Lung (tissue), 12 donors: ENCODE measurements around the gene GRPEL1. TPM values are rescaled to one million over a fixed set of nuclear protein-coding genes. Genes with fewer than 3 reads are reported as not detected.

Experiments
- ATAC-seq: fragments of 200-7000 bp; cut with Tn5 transposase; one replicate; pipeline ENCODE4 v1.9.1; 2020; ENCODE audit warnings: moderate number of reproducible peaks; ENCODE audit not compliant: insufficient read depth, low FRiP score
- DNase-seq, 3 donors: peaks; one replicate each; pipeline ENCODE4 v3.0.0-alpha.2; 2013 to 2017
- H3K27ac ChIP-seq, 2 donors: one replicate each; pipeline ENCODE4 v1.5.1; 2013; ENCODE audit warnings: mild to moderate bottlenecking in 2 of 2, moderate library complexity in 2 of 2, control low read depth in 1 of 2, inconsistent platforms in 1 of 2, low read depth in 1 of 2, low read length in 1 of 2
- H3K27me3 ChIP-seq, 3 donors: one replicate each; pipeline ENCODE4 v1.5.1; 2013; ENCODE audit warnings: low read length in 2 of 3; ENCODE audit not compliant: control insufficient read depth in 3 of 3, insufficient read depth in 3 of 3
- H3K36me3 ChIP-seq, 4 donors: one replicate each; pipeline ENCODE4 v1.5.1; 2013; ENCODE audit warnings: low read length in 4 of 4, mild to moderate bottlenecking in 1 of 4, moderate library complexity in 1 of 4; ENCODE audit not compliant: control insufficient read depth in 4 of 4, insufficient read depth in 4 of 4
- H3K4me1 ChIP-seq, 5 donors: one replicate each; pipeline ENCODE4 v1.5.1; 2013; ENCODE audit warnings: low read length in 5 of 5, mild to moderate bottlenecking in 2 of 5, moderate library complexity in 1 of 5; ENCODE audit not compliant: control insufficient read depth in 5 of 5, insufficient read depth in 5 of 5
- H3K4me3 ChIP-seq: one replicate; pipeline ENCODE4 v1.5.1; 2013; ENCODE audit warnings: mild to moderate bottlenecking, control low read depth, moderate library complexity
- H3K9ac ChIP-seq, 2 donors: one replicate each; pipeline ENCODE4 v1.5.1; 2013; ENCODE audit warnings: low read length in 2 of 2, control low read depth in 1 of 2; ENCODE audit not compliant: insufficient read depth in 1 of 2
- H3K9me3 ChIP-seq, 4 donors: one replicate each; pipeline ENCODE4 v1.5.1; 2013; ENCODE audit warnings: low read length in 3 of 4, mild to moderate bottlenecking in 1 of 4, moderate library complexity in 1 of 4; ENCODE audit not compliant: control insufficient read depth in 4 of 4, insufficient read depth in 3 of 4
- WGBS, 2 donors: extraction: QIAGEN DNeasy Blood & Tissue Kit; methylation state at CpG; one replicate each; pipeline ENCODE4 v1.1.7; 2013; 5-methylcytosine and 5-hydroxymethylcytosine counted together
- polyA plus RNA-seq, 2 donors: library from polyadenylated mRNA; stranded (reverse); fragments of 200-250 nt; gene quantifications; one replicate each; pipeline ENCODE4 v1.2.1, GENCODE V29; 2013
- total RNA-seq, 2 donors: library from RNA; depleted of rRNA in 1 of 2; stranded (reverse); fragments of >200 nt in 1 of 2; gene quantifications; one replicate each; pipeline ENCODE4 v1.2.1, GENCODE V29; 2014 to 2021
- TF ChIP-seq, protein P1 (sequence below): IDR thresholded peaks from 2 replicates; pipeline ENCODE4 v1.5.1; 2012; ENCODE audit warnings: mild to moderate bottlenecking; ENCODE audit errors: control extremely low read depth, extremely low read depth
- donor health status: control.
- donor health status: control.
- donor health status: Bipolar disorder and iron deficiency.
- donor health status: healthy.
- donor health status: DM: yes; HTN: yes; CAD: no.

Gene GRPEL1
- total and polyA plus RNA-seq, 4 donors = 13.9 to 39.1 (median 29.3) TPM

GRCh38 chr4:7041246-7041645 lies 26.6 kb downstream of the GRPEL1 start:
- 86 to 92% methylated on average over 19 of the region's 19 CpGs for WGBS, 2 donors

GRCh38 chr4:7040765-7041164 lies 27.1 kb downstream of the GRPEL1 start:
- no peak overlapping the region for H3K27ac ChIP-seq
- H3K27me3 ChIP-seq = no peaks in the 10 kb centered on the region
- peaks cover 6 to 24% (median 8%) of the 10 kb centered on the region in 5 donors for H3K4me1 ChIP-seq
- H3K9me3 ChIP-seq = no peaks in the 10 kb centered on the region
- ATAC-seq (no peak), DNase-seq (no peak)
- WGBS, 2 donors = 78 to 87% methylated on average over 4 of the region's 4 CpGs
- H3K9ac ChIP-seq = no peak overlapping the region
- no peaks in the 10 kb centered on the region for H3K36me3 ChIP-seq
- TF ChIP-seq, protein P1, sequence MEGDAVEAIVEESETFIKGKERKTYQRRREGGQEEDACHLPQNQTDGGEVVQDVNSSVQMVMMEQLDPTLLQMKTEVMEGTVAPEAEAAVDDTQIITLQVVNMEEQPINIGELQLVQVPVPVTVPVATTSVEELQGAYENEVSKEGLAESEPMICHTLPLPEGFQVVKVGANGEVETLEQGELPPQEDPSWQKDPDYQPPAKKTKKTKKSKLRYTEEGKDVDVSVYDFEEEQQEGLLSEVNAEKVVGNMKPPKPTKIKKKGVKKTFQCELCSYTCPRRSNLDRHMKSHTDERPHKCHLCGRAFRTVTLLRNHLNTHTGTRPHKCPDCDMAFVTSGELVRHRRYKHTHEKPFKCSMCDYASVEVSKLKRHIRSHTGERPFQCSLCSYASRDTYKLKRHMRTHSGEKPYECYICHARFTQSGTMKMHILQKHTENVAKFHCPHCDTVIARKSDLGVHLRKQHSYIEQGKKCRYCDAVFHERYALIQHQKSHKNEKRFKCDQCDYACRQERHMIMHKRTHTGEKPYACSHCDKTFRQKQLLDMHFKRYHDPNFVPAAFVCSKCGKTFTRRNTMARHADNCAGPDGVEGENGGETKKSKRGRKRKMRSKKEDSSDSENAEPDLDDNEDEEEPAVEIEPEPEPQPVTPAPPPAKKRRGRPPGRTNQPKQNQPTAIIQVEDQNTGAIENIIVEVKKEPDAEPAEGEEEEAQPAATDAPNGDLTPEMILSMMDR = no peak
- H3K4me3 ChIP-seq = no peak overlapping the region

More at GRCh38 chr4:7041246-7041645, 26.6 kb downstream of the GRPEL1 start:
- ATAC-seq (no peak), DNase-seq (no peak)
- no peaks in the 10 kb centered on the region for H3K27me3 ChIP-seq
- H3K9ac ChIP-seq = no peak overlapping the region
- H3K36me3 ChIP-seq = peaks cover 0 to 2% (median 0%) of the 10 kb centered on the region in 4 donors
- no peak overlapping the region for H3K4me3 ChIP-seq
- H3K27ac ChIP-seq = no peak overlapping the region
- TF ChIP-seq, protein P1 = no peak
- H3K4me1 ChIP-seq = peaks cover 7 to 24% (median 13%) of the 10 kb centered on the region in 5 donors
- no peaks in the 10 kb centered on the region for H3K9me3 ChIP-seq

- Histone ChIP-seq H3K4me1 (peaks cover 0 to 10% (median 2%) of the 10 kb centered on the region in 5 donors), H3K4me3 (no peak overlapping the region), H3K9ac (no peak overlapping the region), H3K27ac (no peak overlapping the region), H3K36me3 (peaks cover 0 to 1% (median 0%) of the 10 kb centered on the region in 4 donors), H3K9me3 (no peaks in the 10 kb centered on the region), H3K27me3 (no peaks in the 10 kb centered on the region)
- 72 to 81% methylated on average over 6 of the region's 6 CpGs for WGBS, 2 donors
- no peak for ATAC-seq
- TF ChIP-seq, protein P1 = no peak
- DNase-seq = no peak
These were observed 30.4 kb downstream of the GRPEL1 start for GRCh38 chr4:7037425-7037824.
